Small intestine (tissue), 7 donors: ENCODE measurements around the gene CTSV. TPM values are rescaled to one million over a fixed set of nuclear protein-coding genes. Genes with fewer than 3 reads are reported as not detected.
"Not testable (repeated sequence)": the region's sequence is repeated elsewhere in the genome, so short reads cannot be mapped to it uniquely, and the experiment has no call there.

Source experiments
- DNase-seq, 2 donors: peaks; one replicate each; pipeline versions ENCODE4 v3.0.0 to v3.0.0-alpha.2; 2013
- FAIRE-seq: peaks from 2 replicates; lab custom pipeline; 2012; peaks lifted over from hg19 to GRCh38; lab: Jason Lieb, UNC
- H3K27ac ChIP-seq, 3 donors: one replicate each; pipeline ENCODE4 v1.5.1; 2013; ENCODE audit warnings: low read length in 2 of 3, mild to moderate bottlenecking in 2 of 3, control low read depth in 1 of 3, inconsistent platforms in 1 of 3, low read depth in 1 of 3, moderate library complexity in 1 of 3
- H3K27me3 ChIP-seq, 3 donors: one replicate each; pipeline ENCODE4 v1.6.1; 2013; ENCODE audit warnings: low read length in 3 of 3, inconsistent platforms in 1 of 3; ENCODE audit not compliant: control insufficient read depth in 3 of 3, insufficient read depth in 3 of 3
- H3K36me3 ChIP-seq, 3 donors: one replicate each; pipeline ENCODE4 v1.6.1; 2013; ENCODE audit warnings: low read length in 3 of 3, inconsistent platforms in 1 of 3, low read depth in 1 of 3, mild to moderate bottlenecking in 1 of 3, moderate library complexity in 1 of 3; ENCODE audit not compliant: control insufficient read depth in 3 of 3, insufficient read depth in 2 of 3
- H3K4me1 ChIP-seq, 3 donors: one replicate each; pipeline ENCODE4 v1.6.1; 2013; ENCODE audit warnings: low read length in 2 of 3, inconsistent platforms in 1 of 3, low read depth in 1 of 3, mild to moderate bottlenecking in 1 of 3, moderate library complexity in 1 of 3; ENCODE audit not compliant: control insufficient read depth in 3 of 3, insufficient read depth in 2 of 3
- H3K4me3 ChIP-seq, 3 donors: one replicate each; pipeline ENCODE4 v1.5.1; 2013; ENCODE audit warnings: low read length in 3 of 3, control low read depth in 1 of 3, inconsistent platforms in 1 of 3, low read depth in 1 of 3, mild to moderate bottlenecking in 1 of 3, moderate library complexity in 1 of 3
- H3K9me3 ChIP-seq, 2 donors: one replicate each; pipeline ENCODE4 v1.6.1; 2013; ENCODE audit warnings: low read depth in 1 of 2, low read length in 1 of 2; ENCODE audit not compliant: control insufficient read depth in 2 of 2, insufficient read depth in 1 of 2
- WGBS, 3 donors: extraction: QIAGEN DNeasy Blood & Tissue Kit; methylation state at CpG; one replicate each; pipeline ENCODE4 v1.1.7; 2013; 5-methylcytosine and 5-hydroxymethylcytosine counted together
- polyA plus RNA-seq, 4 donors: library from polyadenylated mRNA; stranded (reverse) in 3 of 4; unstranded in 1 of 4; fragments of 200-250 nt in 3 of 4; fragments of 120-200 nt in 1 of 4; gene quantifications; one replicate each; pipeline versions ENCODE4 v1.2.1 to v1.2.3, GENCODE V29; 2013
- donor health status: healthy with polysubstance abuse.
- donor health status: control.
- donor health status: control.
- donor health status: Bipolar disorder and iron deficiency.
- donor health status: healthy.

CTSV gene
- polyA plus RNA-seq, 4 donors = 0.27 to 171 (median 0.89) TPM

GRCh38 chr9:96994531-96995016, 44.4 kb downstream of the CTSV start:
- DNase-seq, FAIRE-seq: not testable (repeated sequence)

DNA sequence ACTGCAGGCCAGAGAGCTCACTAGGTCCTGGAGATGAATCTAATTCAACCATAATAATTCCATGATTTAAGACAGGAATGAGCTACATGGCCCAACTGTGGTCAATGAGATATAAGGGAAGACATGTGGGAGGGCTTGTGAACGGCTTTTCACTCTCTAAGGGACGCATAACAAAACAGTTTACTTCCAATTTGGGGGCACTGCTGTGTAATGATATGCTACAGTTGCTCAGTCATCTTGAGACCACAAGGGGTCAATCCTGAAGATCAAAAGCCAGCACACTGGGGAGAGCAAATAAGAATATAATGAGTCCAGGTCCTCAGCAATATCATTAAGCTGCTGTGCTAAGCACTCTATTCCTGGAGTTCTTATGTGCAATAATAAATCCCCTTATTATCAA, 46.6 kb downstream of the CTSV start:
- H3K9me3 ChIP-seq, H3K27me3 ChIP-seq, FAIRE-seq, H3K4me3 ChIP-seq, H3K4me1 ChIP-seq, H3K27ac ChIP-seq, DNase-seq, H3K36me3 ChIP-seq: not testable (repeated sequence)
- WGBS, 3 donors = 63 to 94% (median 73%) methylated on average over 2 of the region's 2 CpGs

More at GRCh38 chr9:96994531-96995016, 44.4 kb downstream of the CTSV start:
- H3K4me1 ChIP-seq, H3K9me3 ChIP-seq, H3K27me3 ChIP-seq, H3K27ac ChIP-seq, H3K36me3 ChIP-seq, H3K4me3 ChIP-seq: not testable (repeated sequence)
- no CpG with 5 or more reads among the region's 2 CpGs for WGBS, 3 donors

- WGBS, 3 donors = 39 to 51% (median 41%) methylated on average over 1 of the region's 1 CpG
- H3K27ac ChIP-seq, H3K4me1 ChIP-seq, H3K4me3 ChIP-seq, H3K9me3 ChIP-seq, DNase-seq, FAIRE-seq, H3K27me3 ChIP-seq, H3K36me3 ChIP-seq: not testable (repeated sequence)
Observed at GRCh38 chr9:96989747-96990318, 49.1 kb downstream of the CTSV start.

GRCh38 chr9:96984887-96985286, 54.1 kb downstream of the CTSV start:
- not testable (repeated sequence) for H3K4me1 ChIP-seq, H3K36me3 ChIP-seq, DNase-seq, H3K27me3 ChIP-seq, H3K9me3 ChIP-seq, H3K27ac ChIP-seq, H3K4me3 ChIP-seq
- FAIRE-seq = peak; percentile 53
- 100% methylated on average over 2 of the region's 2 CpGs for WGBS, 3 donors

DNA sequence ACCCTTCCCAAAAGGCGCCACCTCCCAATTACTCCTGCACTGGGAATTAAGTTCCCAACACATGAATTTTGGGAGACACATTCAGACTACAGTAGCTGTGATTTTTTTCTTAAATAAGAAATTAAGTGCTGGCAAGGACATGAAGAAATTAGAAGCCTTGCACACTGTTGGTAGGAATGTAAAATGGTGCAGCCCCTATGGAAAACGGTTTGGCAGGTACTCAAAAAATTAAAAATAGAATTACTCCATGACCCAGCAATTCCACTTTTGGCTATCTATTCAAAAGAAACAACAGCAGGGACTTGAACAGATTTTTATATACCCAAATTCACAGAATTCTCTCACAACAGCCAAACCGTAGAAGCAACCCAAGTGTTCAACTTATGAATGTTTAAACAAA, 54.8 kb downstream of the CTSV start:
- not testable (repeated sequence) for H3K27me3 ChIP-seq, H3K27ac ChIP-seq, H3K36me3 ChIP-seq, DNase-seq, H3K4me1 ChIP-seq, H3K9me3 ChIP-seq, FAIRE-seq, H3K4me3 ChIP-seq
- WGBS, 3 donors = 94 to 100% (median 96%) methylated on average over 2 to 3 of the region's 3 CpGs

DNA sequence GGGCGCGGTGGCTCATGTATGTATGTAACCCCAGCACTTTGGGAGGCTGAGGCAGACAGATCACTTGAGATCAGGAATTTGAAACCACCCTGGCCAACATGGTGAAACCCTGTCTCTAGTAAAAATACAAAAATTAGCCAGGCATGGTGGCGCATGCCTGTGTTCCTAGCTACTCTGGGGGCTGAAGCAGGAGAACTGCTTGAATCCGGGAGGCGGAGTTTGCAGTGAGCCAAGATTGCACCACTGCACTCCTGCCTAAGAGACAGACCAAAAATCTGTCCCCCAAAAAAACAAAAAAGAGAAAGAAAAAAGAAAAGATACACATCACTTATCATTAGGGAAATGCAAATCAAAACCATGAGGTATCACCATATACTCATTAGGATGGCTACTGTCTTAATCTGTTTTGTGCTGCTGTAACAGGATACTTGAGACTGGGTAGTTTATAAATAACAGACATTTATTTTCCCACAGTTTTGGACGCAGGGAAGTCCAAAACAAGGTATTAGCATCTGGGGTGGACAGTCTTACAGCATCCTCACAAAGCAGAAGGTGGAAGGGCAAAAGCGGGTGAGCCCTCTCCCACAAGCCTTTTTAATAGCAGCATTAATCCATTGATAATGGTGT, 55.3 kb downstream of the CTSV start:
- not testable (repeated sequence) for H3K4me3 ChIP-seq, DNase-seq, FAIRE-seq, H3K9me3 ChIP-seq, H3K27ac ChIP-seq, H3K4me1 ChIP-seq, H3K36me3 ChIP-seq, H3K27me3 ChIP-seq
- WGBS, 3 donors = 91 to 96% (median 94%) methylated on average over 7 of the region's 7 CpGs

Other genes starting within 250 kb of the CTSV start
- gene ZNF782, start 184.6 kb downstream of the CTSV start, polyA plus RNA-seq = 1 to 10 TPM; 1.2 to 8.0 (median 1.7) TPM
- gene NUTM2G, start 110.3 kb downstream of the CTSV start, polyA plus RNA-seq = under 1 TPM in 1 of 4 donors, not detected in 3; 0.83 TPM